ENCODE results near the gene ADCY5. TPM values are rescaled to one million over a fixed set of nuclear protein-coding genes. Genes with fewer than 3 reads are reported as not detected.

The ADCY5 gene
- total RNA-seq, 1 experiment from 2014 or later, result not detected

DNA sequence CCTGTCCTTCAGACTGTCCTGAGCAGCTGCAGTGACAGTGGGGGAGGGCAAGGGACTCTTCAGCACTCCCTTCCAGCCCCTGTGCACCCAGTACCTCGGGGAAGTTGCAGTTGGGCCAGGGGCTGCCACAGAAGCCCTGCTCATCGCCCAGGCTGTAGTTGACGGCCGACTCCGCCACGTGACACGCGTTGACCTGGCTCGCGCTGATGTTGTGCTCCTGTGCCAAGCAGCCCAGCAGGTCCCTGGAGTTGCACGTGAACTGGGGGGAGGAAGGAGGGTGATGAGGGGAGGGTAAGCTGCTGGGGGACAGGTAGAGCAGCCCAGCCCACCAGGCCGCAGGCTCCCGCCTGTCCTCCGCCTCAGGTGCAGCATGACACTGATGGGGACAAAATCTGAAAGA, 145.9 kb downstream of the ADCY5 start:
- peaks cover 3% of the 10 kb centered on the region; the same call in 1 of the 2 replicates for H3K27me3 ChIP-seq
- no peak overlapping the region for H3K4me3 ChIP-seq
- no peaks in the 10 kb centered on the region for H3K36me3 ChIP-seq
- H3K9me3 ChIP-seq, result no peaks in the 10 kb centered on the region
- DNase-seq, result no peak

DNA sequence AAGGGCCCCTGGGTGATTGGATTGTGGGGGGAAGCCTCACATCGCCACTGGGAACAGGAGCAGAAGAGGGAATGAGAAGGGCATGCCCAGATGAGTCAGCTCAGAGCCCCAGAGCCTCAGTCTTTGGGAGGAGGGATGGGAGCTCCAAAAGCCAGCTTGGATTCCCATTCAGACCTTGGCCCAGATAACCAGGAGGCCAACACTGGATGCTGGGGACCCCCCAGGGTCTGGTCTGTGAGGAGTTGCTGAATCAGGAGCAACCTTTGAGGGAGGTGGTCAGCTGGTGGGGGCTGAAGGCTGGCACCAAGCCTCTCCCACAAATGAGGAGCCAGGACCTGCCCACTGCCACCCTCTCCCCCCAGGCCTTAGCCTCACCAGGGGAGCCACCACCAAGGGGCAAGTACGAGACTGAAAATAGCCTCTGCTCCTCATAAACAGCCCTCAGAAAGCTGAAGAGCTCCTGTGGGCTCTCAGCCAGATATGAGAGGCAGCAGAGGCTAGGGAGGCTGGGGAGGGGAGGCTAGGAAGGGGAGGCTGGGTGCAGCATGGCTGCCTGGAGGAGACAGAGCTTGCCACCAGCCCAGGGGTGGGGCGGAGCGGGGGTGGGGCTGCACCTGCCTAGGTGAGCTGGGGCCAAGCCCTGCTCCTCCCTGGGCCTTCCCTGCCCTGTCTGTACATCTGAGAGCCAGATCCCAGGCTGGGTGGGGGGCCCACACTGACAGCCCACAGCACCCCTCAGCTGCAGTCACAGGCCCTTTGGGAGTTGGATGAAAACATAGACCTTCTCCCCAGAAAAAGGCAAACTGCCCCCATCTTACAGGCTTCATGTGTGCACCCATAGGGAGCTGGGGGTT, 147.3 kb downstream of the ADCY5 start:
- H3K27me3 ChIP-seq, result peaks cover under 1% of the 10 kb centered on the region; the same call in 1 of the 2 replicates
- no peak for DNase-seq

DNA sequence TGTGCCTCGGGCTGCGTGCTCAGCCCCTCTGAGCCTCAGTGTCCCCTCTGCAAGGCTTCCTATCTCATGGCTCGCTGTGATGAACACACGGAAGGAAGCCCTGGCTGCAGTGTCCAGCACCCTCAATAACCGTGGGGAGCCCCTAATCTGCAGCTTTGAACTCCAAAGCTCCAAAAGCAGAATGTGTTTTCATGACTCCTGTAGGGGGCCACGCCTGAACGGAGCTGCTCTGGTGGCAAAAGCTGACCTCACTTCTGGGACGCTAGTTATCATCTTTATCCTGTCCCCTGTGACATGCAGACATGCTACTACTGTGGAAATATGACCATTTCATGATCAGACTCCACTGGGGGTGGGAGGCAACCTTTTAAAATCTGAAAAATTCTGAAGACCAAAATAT, 148.3 kb downstream of the ADCY5 start:
- Histone ChIP-seq H3K27me3 (no peaks in the 10 kb centered on the region), H3K9me3 (no peaks in the 10 kb centered on the region), H3K4me3 (no peak overlapping the region), H3K36me3 (no peaks in the 10 kb centered on the region)
- no peak for DNase-seq

More for the DNA sequence above, 147.3 kb downstream of the ADCY5 start:
- H3K9me3 ChIP-seq, result no peaks in the 10 kb centered on the region
- no peaks in the 10 kb centered on the region for H3K36me3 ChIP-seq
- H3K4me3 ChIP-seq, result no peak overlapping the region

DNA sequence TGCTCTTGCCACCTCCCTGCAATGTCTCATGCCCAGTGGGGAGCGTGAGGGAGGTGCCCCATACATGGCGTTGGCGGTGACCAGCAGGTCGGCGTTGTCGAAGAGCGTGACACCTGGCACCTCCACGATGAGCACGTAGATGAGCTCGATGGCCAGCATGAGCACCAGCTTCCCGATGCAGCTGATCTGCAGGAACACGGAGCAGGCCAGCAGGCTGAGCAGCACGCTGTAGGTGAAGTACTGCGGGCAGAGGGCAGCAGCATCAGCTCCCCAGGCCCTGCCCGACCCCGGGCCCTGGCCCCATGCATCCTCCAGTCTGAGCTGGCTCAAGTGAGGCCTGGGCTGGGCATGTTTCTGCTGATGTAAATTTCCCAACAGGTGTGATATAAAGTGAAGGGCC, 148.8 kb downstream of the ADCY5 start:
- Histone ChIP-seq H3K27me3 (no peaks in the 10 kb centered on the region), H3K36me3 (no peaks in the 10 kb centered on the region), H3K4me3 (no peak overlapping the region), H3K9me3 (no peaks in the 10 kb centered on the region)
- no peak for DNase-seq

DNA sequence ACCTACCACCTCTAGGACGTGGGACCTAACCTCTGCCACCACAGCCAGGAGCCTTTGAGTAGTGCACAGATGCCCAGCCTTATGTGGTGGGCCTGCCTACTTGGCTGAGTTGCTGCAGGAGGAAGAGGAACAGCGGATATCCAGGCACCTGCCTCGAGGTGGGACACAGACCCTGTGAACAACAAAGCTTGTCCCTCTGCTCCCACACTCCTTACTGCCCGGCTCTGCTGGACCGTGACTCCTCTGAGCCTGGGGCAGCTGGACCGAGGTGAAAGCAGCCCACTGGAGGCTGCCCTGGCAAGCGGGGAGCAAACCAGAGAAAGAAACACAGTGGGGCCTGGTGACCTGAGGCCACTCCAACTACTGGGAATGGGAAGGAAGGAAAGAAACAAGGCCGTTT, 149.3 kb downstream of the ADCY5 start:
- Histone ChIP-seq H3K9me3 (no peaks in the 10 kb centered on the region), H3K4me3 (no peak overlapping the region), H3K27me3 (no peaks in the 10 kb centered on the region), H3K36me3 (no peaks in the 10 kb centered on the region)
- no peak for DNase-seq

DNA sequence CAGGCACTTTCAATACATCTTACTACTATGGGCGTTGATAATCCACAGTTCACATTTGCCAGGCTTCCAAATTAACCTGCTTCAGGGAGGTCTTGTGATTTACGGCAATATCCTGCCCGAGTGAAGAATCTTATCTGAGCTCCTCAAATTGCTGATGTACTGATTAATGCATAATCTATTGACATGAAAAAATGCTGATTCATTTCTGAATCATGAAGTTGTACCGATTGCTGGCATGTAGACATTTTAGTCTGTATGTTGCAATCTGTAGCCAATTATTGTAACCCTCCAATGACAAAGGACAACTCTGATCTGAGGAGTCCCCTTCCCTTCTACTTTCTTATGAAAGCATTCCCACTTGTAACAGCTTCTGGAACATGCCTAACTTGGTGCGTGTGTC, 150.0 kb downstream of the ADCY5 start:
- Histone ChIP-seq H3K36me3 (no peaks in the 10 kb centered on the region), H3K4me3 (no peak overlapping the region), H3K9me3 (no peaks in the 10 kb centered on the region), H3K27me3 (no peaks in the 10 kb centered on the region)
- DNase-seq, result no peak

DNA sequence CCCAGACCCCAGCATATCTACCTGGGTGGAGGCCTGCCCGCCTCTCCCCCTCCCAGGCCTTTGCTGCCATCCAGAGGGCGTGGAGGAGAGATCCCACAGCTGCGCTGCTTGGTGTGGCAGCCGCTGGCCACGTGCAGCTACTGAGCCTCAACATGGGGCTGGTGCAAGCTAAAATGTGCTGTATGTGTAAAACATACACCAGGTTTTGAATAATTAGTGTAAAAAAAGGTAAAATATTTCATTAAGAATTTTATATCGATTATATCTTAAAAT, 151.3 kb downstream of the ADCY5 start:
- DNase-seq, result no peak
- no peak overlapping the region for H3K4me3 ChIP-seq
- no peaks in the 10 kb centered on the region for H3K27me3 ChIP-seq
- H3K36me3 ChIP-seq, result no peaks in the 10 kb centered on the region
- H3K9me3 ChIP-seq, result no peaks in the 10 kb centered on the region

DNA sequence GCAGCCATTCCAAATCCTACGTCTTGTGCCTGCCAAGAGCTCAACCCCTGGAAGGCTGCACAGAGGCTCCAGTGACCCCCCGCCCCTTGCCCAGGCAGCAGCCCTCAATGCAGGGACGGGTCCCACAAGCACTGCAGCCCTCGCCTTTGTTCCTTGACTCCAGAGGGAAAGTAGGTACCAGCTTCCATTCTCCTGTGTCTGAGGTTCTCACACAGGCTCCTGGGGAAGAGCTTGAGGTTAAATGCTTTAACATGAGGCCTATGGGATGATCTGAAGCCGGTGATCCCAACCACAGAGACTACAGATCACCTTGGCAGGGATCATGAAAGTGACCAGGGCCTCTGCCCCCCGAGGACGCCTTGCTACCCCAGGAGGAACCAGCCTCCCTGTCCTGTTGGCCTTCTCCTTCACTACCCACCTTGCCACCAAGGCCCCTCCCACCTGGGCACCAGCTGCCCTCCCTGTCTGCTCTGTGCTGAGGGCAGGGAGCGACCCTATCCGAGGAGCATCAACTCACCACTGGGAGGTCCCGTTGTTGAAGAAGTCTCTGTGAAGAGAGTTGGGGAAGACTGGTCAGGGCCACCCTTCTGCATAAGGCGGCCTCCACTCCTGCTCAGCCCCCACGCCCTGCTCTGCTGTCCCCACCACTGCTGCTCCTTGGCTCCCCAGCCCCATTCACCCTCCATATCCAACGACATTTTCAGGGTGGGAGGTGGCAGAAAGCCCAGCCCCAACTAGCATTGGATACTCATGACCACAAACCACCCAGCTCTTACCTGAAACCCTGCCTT, 151.9 kb downstream of the ADCY5 start:
- DNase-seq, result no peak
- Histone ChIP-seq H3K9me3 (no peaks in the 10 kb centered on the region), H3K27me3 (no peaks in the 10 kb centered on the region), H3K36me3 (no peaks in the 10 kb centered on the region), H3K4me3 (no peak overlapping the region)

DNA sequence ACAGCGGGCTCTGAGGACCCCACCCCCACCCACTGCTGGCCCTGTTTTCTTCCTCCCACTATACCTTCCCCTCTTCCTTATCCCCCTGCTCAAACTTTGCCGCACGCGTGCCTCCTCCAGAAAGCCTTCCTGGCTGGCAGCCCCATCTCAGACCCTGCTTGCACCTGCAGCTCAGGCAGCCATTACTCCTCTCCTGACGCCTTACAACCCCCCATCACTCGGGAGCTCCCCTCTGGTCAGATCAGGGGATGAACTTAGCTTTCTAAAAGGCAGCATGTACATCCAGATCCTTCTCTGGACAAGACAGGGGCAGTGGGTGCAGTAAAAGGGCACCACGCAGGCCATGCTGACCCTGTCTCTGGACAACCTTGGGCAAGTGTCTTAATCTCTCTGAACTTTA, 152.6 kb downstream of the ADCY5 start:
- H3K27me3 ChIP-seq, result no peaks in the 10 kb centered on the region
- H3K36me3 ChIP-seq, result no peaks in the 10 kb centered on the region
- no peak overlapping the region for H3K4me3 ChIP-seq
- no peaks in the 10 kb centered on the region for H3K9me3 ChIP-seq
- DNase-seq, result no peak

DNA sequence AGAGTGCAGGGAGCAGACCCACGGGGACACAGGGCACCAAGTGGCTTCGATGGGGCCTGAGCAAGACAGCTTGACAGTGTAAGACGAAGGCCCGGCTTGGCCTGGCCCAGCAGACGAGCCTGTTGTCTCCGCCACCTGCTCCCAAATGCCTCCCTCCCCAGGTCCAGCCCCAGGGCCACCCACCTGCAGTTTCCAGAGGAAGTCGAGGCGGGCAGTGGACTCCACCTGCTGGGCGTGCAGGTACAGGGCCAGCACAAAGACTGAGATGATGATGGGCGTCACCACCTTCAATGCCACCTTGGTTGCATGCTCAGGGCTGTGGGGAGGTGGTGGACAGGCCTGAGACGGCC, 153.0 kb downstream of the ADCY5 start:
- Histone ChIP-seq H3K36me3 (no peaks in the 10 kb centered on the region), H3K4me3 (no peak overlapping the region), H3K9me3 (no peaks in the 10 kb centered on the region), H3K27me3 (no peaks in the 10 kb centered on the region)
- no peak for DNase-seq

DNA sequence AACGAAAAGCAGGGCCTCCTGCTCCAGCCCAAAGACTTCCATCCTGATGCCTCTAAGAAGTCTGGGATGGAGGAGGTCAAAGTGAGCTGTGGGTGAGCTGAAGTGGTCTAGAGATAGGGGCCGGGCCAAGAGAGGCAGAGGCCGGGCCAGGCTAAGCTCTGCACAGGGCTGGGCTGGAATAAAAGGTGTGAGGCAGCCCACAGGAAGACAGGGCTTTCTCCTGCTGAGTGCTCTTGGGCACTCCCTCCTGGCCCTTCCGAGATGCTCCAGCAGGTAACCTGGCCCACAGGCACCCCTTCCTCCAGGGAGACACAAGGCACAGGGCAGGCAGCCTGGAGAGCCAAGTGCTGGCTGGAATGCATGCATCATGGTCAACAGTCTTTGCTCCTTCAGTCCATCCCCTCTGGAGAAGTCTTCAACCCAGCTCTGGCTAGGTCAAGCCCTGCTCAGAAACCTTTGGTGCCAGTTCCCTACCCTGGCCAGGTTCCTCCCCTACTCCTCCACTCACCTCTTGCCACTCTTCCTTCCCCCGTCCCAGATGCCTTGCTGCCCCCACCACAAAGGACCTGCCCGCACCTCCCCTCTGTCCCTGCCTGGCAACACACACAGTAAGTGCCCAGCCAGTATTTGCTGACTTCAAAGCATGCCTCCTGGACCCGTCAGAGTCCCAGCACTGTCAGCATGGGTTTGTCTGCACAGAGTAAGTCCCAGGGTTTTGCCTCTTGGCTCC, 153.6 kb downstream of the ADCY5 start:
- no peaks in the 10 kb centered on the region for H3K9me3 ChIP-seq
- no peak overlapping the region for H3K4me3 ChIP-seq
- H3K27me3 ChIP-seq, result no peaks in the 10 kb centered on the region
- DNase-seq, result no peak
- no peaks in the 10 kb centered on the region for H3K36me3 ChIP-seq

DNA sequence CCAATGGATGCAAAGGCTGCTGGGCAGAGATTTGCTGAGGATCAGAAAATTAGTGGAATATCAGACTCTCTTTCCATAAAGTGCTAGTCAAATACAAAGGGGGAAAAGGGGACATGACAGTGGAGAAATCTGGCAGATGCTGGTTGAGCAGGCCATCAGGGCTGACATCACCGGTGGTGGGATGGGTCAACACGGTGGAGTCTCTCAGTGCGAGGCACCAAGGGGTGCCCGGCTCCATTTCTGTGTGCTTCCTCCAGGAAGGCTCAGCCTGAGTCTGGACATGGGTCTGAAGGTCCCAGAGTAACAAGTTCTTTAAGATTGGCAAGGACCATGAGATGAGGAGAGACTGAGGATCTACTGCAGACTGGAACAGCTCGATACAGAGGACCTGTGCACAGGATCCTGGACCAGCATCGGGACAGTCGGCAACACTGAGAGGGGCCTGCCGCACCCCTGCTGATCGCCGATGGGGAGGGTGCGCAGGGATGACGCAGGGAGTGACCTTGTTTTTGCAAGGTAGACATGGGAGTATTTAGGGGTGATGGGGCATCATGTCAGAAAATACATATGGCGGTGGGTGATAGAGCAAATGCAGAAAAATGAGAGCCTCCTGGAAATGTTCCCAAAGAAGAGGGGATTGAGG, 154.5 kb downstream of the ADCY5 start:
- no peaks in the 10 kb centered on the region for H3K9me3 ChIP-seq
- no peak overlapping the region for H3K4me3 ChIP-seq
- no peaks in the 10 kb centered on the region for H3K36me3 ChIP-seq
- no peak for DNase-seq
- no peaks in the 10 kb centered on the region for H3K27me3 ChIP-seq

DNA sequence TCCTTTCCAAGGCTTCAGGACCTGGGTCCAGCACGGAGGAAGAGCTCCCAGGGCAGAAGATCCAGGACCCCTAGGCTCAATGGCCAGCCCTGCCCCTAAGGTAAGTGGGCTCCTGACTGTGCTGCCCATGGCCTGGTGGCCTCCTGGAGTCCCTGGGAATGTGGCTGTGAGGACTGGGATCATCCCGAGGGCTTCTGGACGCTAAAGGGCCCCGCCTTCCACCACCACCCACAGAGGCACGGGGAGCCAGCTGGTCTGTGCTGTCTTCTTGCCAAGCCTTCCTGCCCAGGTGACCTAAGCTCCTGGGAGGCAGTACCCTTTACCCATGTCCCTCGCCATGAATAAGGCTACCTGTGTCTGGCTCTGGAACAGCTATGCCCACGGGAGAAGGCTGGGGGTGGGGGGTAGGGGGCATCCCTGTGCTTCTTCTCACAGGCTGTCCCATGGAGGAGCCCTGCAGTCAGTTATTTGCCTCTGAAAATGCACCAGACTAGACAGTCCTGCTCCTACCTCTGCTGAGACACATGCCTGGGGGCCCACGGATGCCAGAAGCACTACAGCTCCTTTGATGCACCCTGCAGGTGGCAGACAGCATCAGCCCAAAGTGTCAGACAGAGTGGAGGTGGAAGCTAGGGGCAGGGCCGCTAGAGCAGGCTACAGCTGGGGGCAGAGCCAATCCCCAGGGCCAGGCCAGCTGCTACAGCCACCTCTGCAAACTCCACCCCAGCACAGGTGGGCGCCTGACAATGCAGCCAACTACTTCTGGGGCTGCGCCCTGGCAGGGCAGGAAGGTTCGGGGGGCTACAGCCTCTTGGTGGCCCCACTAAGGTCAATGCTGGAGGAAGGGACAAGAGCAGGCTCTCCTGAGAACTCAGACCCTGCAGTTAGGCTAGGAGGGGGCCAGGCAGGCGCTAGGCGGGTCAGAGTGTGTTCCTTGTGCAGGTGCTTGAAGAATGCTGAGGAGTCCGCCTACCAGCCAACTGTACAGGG, 156.3 kb downstream of the ADCY5 start:
- H3K27me3 ChIP-seq, result no peaks in the 10 kb centered on the region
- H3K36me3 ChIP-seq, result no peaks in the 10 kb centered on the region
- DNase-seq, result no peak
- no peak overlapping the region for H3K4me3 ChIP-seq
- no peaks in the 10 kb centered on the region for H3K9me3 ChIP-seq

DNA sequence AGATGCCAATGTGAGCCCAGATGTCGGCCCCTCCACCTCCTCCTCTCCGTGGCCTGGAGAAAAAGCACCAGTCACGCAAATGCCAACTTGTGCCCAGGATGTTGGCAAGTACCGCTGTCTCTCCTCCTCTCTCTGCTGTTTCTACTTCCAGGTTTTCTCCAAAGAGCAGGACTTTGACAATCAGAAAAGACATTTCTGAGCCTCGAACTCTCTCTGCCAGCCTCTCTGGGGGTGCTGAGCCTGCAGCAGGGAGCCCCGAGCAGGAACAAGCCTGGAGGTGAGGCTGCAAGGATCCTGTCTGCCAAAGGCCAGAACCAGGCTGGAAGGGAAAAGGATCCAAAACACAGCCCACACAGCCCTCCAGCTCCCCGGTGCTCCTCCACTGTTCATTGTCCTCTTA, 157.5 kb downstream of the ADCY5 start:
- Histone ChIP-seq H3K9me3 (no peaks in the 10 kb centered on the region), H3K36me3 (no peaks in the 10 kb centered on the region), H3K27me3 (no peaks in the 10 kb centered on the region), H3K4me3 (no peak overlapping the region)
- no peak for DNase-seq

DNA sequence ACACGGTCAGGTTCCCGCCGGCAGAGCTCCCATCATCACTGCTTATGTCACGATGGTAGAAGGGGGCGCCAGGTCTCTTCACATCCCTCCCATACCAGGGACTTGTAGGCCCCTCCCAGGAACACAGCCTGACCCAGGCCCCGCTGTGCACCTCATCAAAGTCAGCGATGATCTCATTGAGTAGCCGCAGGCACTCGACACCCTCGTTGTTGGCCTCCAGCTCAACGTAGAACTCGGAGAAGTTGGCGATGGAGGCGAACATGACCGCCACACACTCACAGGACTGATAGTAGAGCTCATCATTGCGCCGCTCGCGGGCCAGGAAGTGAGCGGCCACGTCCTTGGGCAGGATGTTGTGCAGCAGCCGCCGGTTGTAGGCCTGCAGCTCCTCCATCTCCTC, 157.9 kb downstream of the ADCY5 start:
- Histone ChIP-seq H3K4me3 (no peak overlapping the region), H3K9me3 (no peaks in the 10 kb centered on the region), H3K27me3 (no peaks in the 10 kb centered on the region), H3K36me3 (no peaks in the 10 kb centered on the region)
- no peak for DNase-seq

All from MG63 (cell line).